Measurements from ENCODE around the gene NUCB1. TPM values are rescaled to one million over a fixed set of nuclear protein-coding genes. Genes with fewer than 3 reads are reported as not detected.

NUCB1 gene
- total RNA-seq, 4 donors from 2014 or later: 98.5 to 211 (median 173) TPM

DNA sequence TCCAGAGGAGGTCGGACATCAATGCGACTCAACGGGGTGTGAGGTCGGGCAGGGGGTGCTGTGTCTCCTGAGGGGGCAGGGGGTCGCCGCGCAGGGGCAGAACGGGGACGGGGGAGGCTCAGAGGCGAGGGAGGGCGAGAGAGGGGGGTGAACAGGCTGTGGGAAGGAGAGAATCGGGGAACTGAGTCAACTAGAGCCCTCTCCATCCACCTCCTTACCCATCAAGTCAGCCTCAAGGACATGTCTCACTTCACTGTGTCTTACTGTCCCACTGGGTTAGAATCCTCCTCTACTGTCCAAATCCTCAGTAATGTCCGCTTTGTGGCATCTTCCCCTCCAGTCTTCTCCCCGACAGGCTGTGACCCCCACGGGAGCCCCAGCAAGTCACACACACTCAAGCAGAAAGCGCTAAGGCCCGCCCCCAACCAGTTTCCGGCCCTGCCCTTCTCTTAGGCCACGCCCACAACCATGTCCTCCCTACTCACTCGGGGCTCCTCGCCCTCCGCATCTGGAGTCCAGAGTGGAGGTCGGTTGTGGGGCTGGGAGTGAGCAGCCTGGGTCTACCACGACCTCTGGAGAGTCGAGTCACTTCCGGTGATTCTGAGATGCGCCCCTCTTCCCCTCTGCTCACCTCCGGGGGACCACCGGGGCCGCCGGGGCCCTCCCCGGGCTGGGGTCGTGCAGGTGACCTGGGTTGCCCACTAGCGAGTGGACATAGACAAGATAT is 41.0 kb upstream of the NUCB1 start:
- no peak for TF ChIP-seq POLR2A (IDR thresholded peaks at IDR 0.05)
- TF ChIP-seq, protein P1, sequence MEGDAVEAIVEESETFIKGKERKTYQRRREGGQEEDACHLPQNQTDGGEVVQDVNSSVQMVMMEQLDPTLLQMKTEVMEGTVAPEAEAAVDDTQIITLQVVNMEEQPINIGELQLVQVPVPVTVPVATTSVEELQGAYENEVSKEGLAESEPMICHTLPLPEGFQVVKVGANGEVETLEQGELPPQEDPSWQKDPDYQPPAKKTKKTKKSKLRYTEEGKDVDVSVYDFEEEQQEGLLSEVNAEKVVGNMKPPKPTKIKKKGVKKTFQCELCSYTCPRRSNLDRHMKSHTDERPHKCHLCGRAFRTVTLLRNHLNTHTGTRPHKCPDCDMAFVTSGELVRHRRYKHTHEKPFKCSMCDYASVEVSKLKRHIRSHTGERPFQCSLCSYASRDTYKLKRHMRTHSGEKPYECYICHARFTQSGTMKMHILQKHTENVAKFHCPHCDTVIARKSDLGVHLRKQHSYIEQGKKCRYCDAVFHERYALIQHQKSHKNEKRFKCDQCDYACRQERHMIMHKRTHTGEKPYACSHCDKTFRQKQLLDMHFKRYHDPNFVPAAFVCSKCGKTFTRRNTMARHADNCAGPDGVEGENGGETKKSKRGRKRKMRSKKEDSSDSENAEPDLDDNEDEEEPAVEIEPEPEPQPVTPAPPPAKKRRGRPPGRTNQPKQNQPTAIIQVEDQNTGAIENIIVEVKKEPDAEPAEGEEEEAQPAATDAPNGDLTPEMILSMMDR (IDR thresholded peaks at IDR 0.05): no peak
- no peaks in the 10 kb centered on the region for H3K9me3 ChIP-seq
- intact Hi-C loops (cut with DNase I; ENCODE audit: low total_unique reads): no loop called here
- no peaks in the 10 kb centered on the region for H3K36me3 ChIP-seq
- DNase-seq: no peak
- no peak overlapping the region for H3K4me3 ChIP-seq
- no peaks in the 10 kb centered on the region for H3K4me1 ChIP-seq
- no peak overlapping the region for H3K27ac ChIP-seq
- no peaks in the 10 kb centered on the region for H3K27me3 ChIP-seq

GRCh38 chr19:48859711-48860572 is 40.2 kb upstream of the NUCB1 start:
- no peaks in the 10 kb centered on the region for H3K27me3 ChIP-seq
- H3K4me3 ChIP-seq: no peak overlapping the region
- H3K9me3 ChIP-seq: no peaks in the 10 kb centered on the region
- DNase-seq: no peak
- H3K4me1 ChIP-seq: no peaks in the 10 kb centered on the region
- TF ChIP-seq POLR2A (IDR thresholded peaks at IDR 0.05): no peak
- TF ChIP-seq, protein P1 (IDR thresholded peaks at IDR 0.05): no peak
- no peak overlapping the region for H3K27ac ChIP-seq
- H3K36me3 ChIP-seq: no peaks in the 10 kb centered on the region
- intact Hi-C loops (cut with DNase I; ENCODE audit: low total_unique reads): no loop called here

DNA sequence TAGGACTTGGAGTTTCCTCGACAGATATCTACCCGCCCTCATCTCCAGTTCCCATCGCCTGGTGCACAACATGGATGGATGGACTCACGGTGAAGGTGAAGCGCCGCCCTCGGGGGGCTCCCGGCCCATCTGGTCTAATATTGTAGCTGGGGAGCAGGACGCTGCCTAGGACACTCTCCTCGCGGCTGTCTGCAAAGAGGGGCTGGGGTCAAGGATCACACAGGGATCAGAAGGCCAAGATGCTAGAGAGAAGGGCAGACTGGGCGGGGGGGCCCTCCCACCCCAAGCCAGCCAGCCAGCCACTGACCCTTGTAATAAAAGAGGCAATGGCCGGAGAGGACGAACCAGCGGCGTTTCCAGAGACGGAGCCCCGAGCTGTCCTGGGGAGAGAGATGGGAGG is 38.8 kb upstream of the NUCB1 start:
- DNase-seq: no peak
- intact Hi-C loops (cut with DNase I; ENCODE audit: low total_unique reads): no loop called here
- Histone ChIP-seq H3K4me1 (no peaks in the 10 kb centered on the region), H3K36me3 (no peaks in the 10 kb centered on the region), H3K9me3 (no peaks in the 10 kb centered on the region), H3K27ac (no peak overlapping the region), H3K4me3 (no peak overlapping the region), H3K27me3 (no peaks in the 10 kb centered on the region)
- no peak for TF ChIP-seq POLR2A (IDR thresholded peaks at IDR 0.05)

GRCh38 chr19:48862827-48863226 is 37.3 kb upstream of the NUCB1 start:
- intact Hi-C loops (cut with DNase I; ENCODE audit: low total_unique reads): no loop called here
- Histone ChIP-seq H3K4me1 (peaks cover 6% of the 10 kb centered on the region in 2 donors), H3K4me3 (no peak overlapping the region)

DNA sequence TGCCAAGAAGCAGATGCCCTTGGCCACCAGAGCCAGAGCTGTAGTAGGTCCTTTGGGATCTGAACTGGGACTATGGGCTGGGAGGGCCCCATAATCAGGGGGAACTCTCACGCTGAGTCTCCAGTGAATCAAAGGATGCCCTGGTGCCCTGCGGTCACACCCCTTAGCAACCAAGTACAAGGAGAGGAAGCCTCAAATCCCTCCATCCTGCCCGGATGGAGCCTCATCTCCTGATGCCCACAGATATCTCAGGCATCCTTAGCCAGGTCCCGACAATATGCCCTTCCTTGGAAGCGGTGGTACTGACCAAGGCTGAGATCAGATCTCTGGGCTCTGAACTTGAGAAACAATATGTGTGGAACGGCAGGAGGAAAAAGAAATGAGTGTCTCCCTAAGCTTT is 33.4 kb upstream of the NUCB1 start:
- no peak for TF ChIP-seq POLR2A (IDR thresholded peaks at IDR 0.05)
- TF ChIP-seq, protein P1 (IDR thresholded peaks at IDR 0.05): no peak
- Histone ChIP-seq H3K4me1 (peaks cover 6 to 7% of the 10 kb centered on the region in 2 donors), H3K27me3 (no peaks in the 10 kb centered on the region), H3K36me3 (no peaks in the 10 kb centered on the region), H3K27ac (peak overlapping the region in 1 of 2 donors; percentile 89), H3K9me3 (no peaks in the 10 kb centered on the region), H3K4me3 (no peak overlapping the region)
- intact Hi-C loops (cut with DNase I; ENCODE audit: low total_unique reads): no loop called here
- DNase-seq: no peak

More at GRCh38 chr19:48862827-48863226, 37.3 kb upstream of the NUCB1 start:
- no peak for TF ChIP-seq POLR2A (IDR thresholded peaks at IDR 0.05)
- TF ChIP-seq, protein P1 (IDR thresholded peaks at IDR 0.05): no peak
- Histone ChIP-seq H3K27me3 (no peaks in the 10 kb centered on the region), H3K9me3 (no peaks in the 10 kb centered on the region), H3K27ac (no peak overlapping the region), H3K36me3 (no peaks in the 10 kb centered on the region)
- no peak for DNase-seq

Measured in uterus (tissue), 4 donors.